Prostate gland (tissue), 2 donors: Measurements from ENCODE around the gene TNFAIP8L2. TPM values are rescaled to one million over a fixed set of nuclear protein-coding genes. Genes with fewer than 3 reads are reported as not detected.

ENCODE experiments used
- DNase-seq: peaks from one replicate; pipeline ENCODE4 v3.0.0-alpha.2; 2019; ENCODE audit warnings: low spot score
- H3K27ac ChIP-seq, 2 donors: fragments of 200-600 bp; sonication (generic); 2 replicates each; pipeline ENCODE4 v1.5.1; 2017 to 2019
- H3K27me3 ChIP-seq: fragments of 200-600 bp; sonication (generic); replicated peaks from 2 replicates; pipeline ENCODE4 v1.5.1; 2019; ENCODE audit not compliant: insufficient read depth
- H3K36me3 ChIP-seq, 2 donors: fragments of 200-600 bp; sonication (generic); 1 replicate in 1 of 2; 2 replicates in 1 of 2; pipeline versions ENCODE4 v1.5.1 to v1.8.1; 2017 to 2019
- H3K4me1 ChIP-seq: fragments of 200-600 bp; sonication (generic); replicated peaks from 2 replicates; pipeline ENCODE4 v1.5.1; 2019
- H3K4me3 ChIP-seq, 2 donors: fragments of 200-600 bp; sonication (generic); 2 replicates each; pipeline ENCODE4 v1.5.1; 2017 to 2019
- H3K9me3 ChIP-seq: fragments of 200-600 bp; sonication (generic); 2 replicates; pipeline ENCODE4 v1.5.1; 2017
- POLR2A ChIP-seq: fragments of 450-650 bp; IDR thresholded peaks from one replicate; pipeline ENCODE4 v1.6.1; 2016; ENCODE audit warnings: antibody characterized with exemption, mild to moderate bottlenecking
- POLR2AphosphoS5 ChIP-seq: sonication (generic); formaldehyde crosslinking; IDR thresholded peaks from one replicate; pipeline ENCODE4 v1.6.1; 2017; ENCODE audit warnings: antibody characterized with exemption
- whole genome bisulfite sequencing: methylation state at CpG from one replicate; pipeline ENCODE4 v1.1.5; 2018; 5-methylcytosine and 5-hydroxymethylcytosine counted together
- intact Hi-C: fragments of 100-400 bp; cut with DNase I; formaldehyde crosslinking; loops from one replicate; pipeline ENCODE4 v1.14.2; 2022
- total RNA-seq, 2 donors: library from RNA; depleted of rRNA; stranded (reverse); fragments of >200 nt; gene quantifications; one replicate each; pipeline ENCODE4 v1.1.0, GENCODE V29; 2016
- TF ChIP-seq, protein P1 (sequence below), 4 experiments: fragments of 200-600 bp in 2 of 4; fragments of 450-650 bp in 2 of 4; sonication (generic) in 2 of 4; IDR thresholded peaks; 1 replicate in 3 of 4; 2 replicates in 1 of 4; pipeline ENCODE4 v1.5.1; 2016 to 2019; ENCODE audit warnings: antibody characterized with exemption in 4 of 4, mild to moderate bottlenecking in 2 of 4, moderate library complexity in 2 of 4

The TNFAIP8L2 gene
- total RNA-seq, 2 donors from 2014 or later, result 1.5 to 2.1 TPM

GRCh38 chr1:151147665-151148064 lies 8.8 kb upstream of the TNFAIP8L2 start:
- no peak overlapping the region for H3K27ac ChIP-seq
- intact Hi-C loops, result loop anchor here (5.0 kb wide), 1 partner anchor 80 kb away; no protein-coding TSS in a partner anchor
- WGBS, result 96% methylated on average over 2 of the region's 2 CpGs

DNA sequence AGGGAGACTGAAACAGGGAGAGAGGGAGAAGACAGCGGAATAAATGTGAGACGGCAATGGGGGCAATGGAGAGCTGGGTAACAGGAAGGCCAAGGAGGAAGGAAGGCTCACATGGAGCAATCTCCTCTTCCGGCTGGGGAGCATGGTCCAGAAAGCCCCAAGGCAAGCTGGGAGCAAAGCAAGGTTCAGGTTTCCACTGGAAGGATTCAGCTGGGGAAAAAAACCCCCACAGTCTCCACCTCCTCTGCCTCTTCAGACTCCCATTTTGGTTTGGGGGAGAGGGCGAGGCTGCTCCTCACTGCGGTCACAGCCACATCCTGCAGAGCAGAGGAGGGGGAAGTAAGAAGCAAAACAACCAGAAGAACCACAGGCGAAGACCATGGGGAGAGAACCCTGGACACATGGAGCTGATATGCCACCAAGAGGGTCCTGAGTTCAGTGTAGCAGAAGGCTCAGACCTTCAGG lies 650 bp downstream of the TNFAIP8L2 start:
- Histone ChIP-seq H3K27me3 (no peaks in the 10 kb centered on the region), H3K4me3 (peak overlapping the region in 1 of 2 donors; percentile 9), H3K27ac (no peak overlapping the region), H3K9me3 (no peaks in the 10 kb centered on the region), H3K36me3 (peaks cover 0 to 8% of the 10 kb centered on the region in 2 donors), H3K4me1 (no peaks in the 10 kb centered on the region)
- no peak for DNase-seq
- WGBS, result 81% methylated on average over 6 of the region's 6 CpGs
- TF ChIP-seq POLR2AphosphoS5 (no peak), POLR2A (no peak)
- TF ChIP-seq, protein P1, sequence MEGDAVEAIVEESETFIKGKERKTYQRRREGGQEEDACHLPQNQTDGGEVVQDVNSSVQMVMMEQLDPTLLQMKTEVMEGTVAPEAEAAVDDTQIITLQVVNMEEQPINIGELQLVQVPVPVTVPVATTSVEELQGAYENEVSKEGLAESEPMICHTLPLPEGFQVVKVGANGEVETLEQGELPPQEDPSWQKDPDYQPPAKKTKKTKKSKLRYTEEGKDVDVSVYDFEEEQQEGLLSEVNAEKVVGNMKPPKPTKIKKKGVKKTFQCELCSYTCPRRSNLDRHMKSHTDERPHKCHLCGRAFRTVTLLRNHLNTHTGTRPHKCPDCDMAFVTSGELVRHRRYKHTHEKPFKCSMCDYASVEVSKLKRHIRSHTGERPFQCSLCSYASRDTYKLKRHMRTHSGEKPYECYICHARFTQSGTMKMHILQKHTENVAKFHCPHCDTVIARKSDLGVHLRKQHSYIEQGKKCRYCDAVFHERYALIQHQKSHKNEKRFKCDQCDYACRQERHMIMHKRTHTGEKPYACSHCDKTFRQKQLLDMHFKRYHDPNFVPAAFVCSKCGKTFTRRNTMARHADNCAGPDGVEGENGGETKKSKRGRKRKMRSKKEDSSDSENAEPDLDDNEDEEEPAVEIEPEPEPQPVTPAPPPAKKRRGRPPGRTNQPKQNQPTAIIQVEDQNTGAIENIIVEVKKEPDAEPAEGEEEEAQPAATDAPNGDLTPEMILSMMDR (IDR thresholded peaks at IDR 0.05), result no peak
- intact Hi-C loops, result loop anchor here (5.0 kb wide), 2 partner anchors 55 to 135 kb away; no protein-coding TSS in a partner anchor

More at GRCh38 chr1:151147665-151148064, 8.8 kb upstream of the TNFAIP8L2 start:
- DNase-seq, result no peak
- TF ChIP-seq POLR2AphosphoS5 (no peak), POLR2A (no peak)
- TF ChIP-seq, protein P1 (IDR thresholded peaks at IDR 0.05), result no peak
- Histone ChIP-seq H3K4me1 (no peaks in the 10 kb centered on the region), H3K36me3 (no peaks in the 10 kb centered on the region), H3K4me3 (no peak overlapping the region), H3K27me3 (no peaks in the 10 kb centered on the region), H3K9me3 (no peaks in the 10 kb centered on the region)

GRCh38 chr1:151158326-151158725 lies 1.9 kb downstream of the TNFAIP8L2 start:
- H3K9me3 ChIP-seq, result no peaks in the 10 kb centered on the region
- intact Hi-C loops, result loop anchor here (5.0 kb wide), 2 partner anchors 56 to 136 kb away; no protein-coding TSS in a partner anchor
- H3K27me3 ChIP-seq, result no peaks in the 10 kb centered on the region
- H3K27ac ChIP-seq, result no peak overlapping the region
- WGBS, result 60% methylated on average over 5 of the region's 5 CpGs
- H3K4me3 ChIP-seq, result no peak overlapping the region
- H3K4me1 ChIP-seq, result no peaks in the 10 kb centered on the region
- TF ChIP-seq POLR2A (no peak), POLR2AphosphoS5 (no peak)
- TF ChIP-seq, protein P1 (IDR thresholded peaks at IDR 0.05), result no peak
- H3K36me3 ChIP-seq, result peaks cover 0 to 8% of the 10 kb centered on the region in 2 donors
- no peak for DNase-seq

- H3K36me3 ChIP-seq, result peaks cover 0 to 8% of the 10 kb centered on the region in 2 donors
- H3K4me1 ChIP-seq, result no peaks in the 10 kb centered on the region
- TF ChIP-seq POLR2AphosphoS5, result no peak
- DNase-seq, result no peak
- no peak overlapping the region for H3K27ac ChIP-seq
- no peak overlapping the region for H3K4me3 ChIP-seq
- no peaks in the 10 kb centered on the region for H3K27me3 ChIP-seq
- intact Hi-C loops, result loop anchor here (5.0 kb wide), 2 partner anchors 56 to 136 kb away; no protein-coding TSS in a partner anchor
- H3K9me3 ChIP-seq, result no peaks in the 10 kb centered on the region
- WGBS, result 84% methylated on average over 22 of the region's 22 CpGs
These were observed 2.4 kb downstream of the TNFAIP8L2 start for GRCh38 chr1:151158751-151159251.

DNA sequence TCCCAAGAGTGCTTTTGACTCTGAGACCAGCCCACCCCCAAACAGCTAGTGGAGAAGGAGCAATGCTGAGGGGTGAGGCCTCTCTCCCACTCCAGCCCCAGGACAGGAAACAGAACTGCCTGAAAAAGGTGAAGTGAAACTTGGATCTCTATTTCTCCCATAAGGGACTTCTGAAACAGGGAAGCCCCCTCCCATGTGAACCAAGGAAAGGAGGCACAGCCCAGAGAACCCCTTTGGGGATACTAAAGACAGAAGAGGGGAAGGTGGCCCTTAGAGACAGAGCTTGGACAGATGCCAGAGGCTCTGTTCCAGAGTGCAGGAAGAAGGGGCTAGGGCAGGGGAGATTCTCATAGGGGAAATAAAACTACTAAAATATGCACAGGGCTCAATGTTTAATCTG lies 2.9 kb downstream of the TNFAIP8L2 start:
- TF ChIP-seq, protein P1 (IDR thresholded peaks at IDR 0.05), result no peak
- no peak for TF ChIP-seq POLR2A
- no peak for TF ChIP-seq POLR2AphosphoS5
- H3K4me3 ChIP-seq, result no peak overlapping the region
- no peaks in the 10 kb centered on the region for H3K9me3 ChIP-seq
- no peaks in the 10 kb centered on the region for H3K27me3 ChIP-seq
- no peak overlapping the region for H3K27ac ChIP-seq
- H3K4me1 ChIP-seq, result peaks cover 1% of the 10 kb centered on the region
- intact Hi-C loops, result loop anchor here (5.0 kb wide), 2 partner anchors 57 to 137 kb away; no protein-coding TSS in a partner anchor
- DNase-seq, result no peak
- H3K36me3 ChIP-seq, result peaks cover 0 to 8% of the 10 kb centered on the region in 2 donors
